ENCODE data around the gene S100A8. TPM values are rescaled to one million over a fixed set of nuclear protein-coding genes. Genes with fewer than 3 reads are reported as not detected.

S100A8 gene
- total RNA-seq, 4 donors from 2014 or later: 50.4 to 402 (median 59.6) TPM

DNA sequence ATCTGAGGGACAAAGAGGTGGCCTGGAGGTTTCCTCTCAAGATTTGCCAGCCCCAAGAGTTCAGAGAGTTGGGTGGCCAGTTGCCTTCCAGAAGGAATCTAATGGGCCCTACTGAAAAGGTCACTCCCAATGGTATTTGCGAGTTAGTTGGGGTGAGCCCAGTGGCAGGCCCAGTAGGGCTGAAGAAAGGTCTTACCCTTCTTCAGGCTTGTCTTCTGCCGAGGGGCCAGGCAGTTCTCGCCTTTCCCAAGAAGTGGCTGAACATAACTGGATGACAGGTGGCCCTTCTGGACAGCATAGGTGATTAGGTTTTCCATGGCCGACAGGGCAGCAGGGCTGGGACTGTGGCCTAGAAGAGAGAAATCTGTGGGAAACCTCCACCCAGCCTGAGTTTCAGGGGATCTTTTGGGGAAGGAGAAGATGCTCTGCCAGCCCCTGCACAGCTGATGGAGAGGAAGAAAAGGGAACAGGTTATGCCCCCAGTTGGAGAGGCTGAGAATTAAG is 49.4 kb downstream of the S100A8 start:
- TF ChIP-seq, protein P1, sequence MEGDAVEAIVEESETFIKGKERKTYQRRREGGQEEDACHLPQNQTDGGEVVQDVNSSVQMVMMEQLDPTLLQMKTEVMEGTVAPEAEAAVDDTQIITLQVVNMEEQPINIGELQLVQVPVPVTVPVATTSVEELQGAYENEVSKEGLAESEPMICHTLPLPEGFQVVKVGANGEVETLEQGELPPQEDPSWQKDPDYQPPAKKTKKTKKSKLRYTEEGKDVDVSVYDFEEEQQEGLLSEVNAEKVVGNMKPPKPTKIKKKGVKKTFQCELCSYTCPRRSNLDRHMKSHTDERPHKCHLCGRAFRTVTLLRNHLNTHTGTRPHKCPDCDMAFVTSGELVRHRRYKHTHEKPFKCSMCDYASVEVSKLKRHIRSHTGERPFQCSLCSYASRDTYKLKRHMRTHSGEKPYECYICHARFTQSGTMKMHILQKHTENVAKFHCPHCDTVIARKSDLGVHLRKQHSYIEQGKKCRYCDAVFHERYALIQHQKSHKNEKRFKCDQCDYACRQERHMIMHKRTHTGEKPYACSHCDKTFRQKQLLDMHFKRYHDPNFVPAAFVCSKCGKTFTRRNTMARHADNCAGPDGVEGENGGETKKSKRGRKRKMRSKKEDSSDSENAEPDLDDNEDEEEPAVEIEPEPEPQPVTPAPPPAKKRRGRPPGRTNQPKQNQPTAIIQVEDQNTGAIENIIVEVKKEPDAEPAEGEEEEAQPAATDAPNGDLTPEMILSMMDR (IDR thresholded peaks at IDR 0.05): no peak
- DNase-seq (ENCODE audit: low spot score) (no peak), ATAC-seq (ENCODE audit: low FRiP score) (no peak)

DNA sequence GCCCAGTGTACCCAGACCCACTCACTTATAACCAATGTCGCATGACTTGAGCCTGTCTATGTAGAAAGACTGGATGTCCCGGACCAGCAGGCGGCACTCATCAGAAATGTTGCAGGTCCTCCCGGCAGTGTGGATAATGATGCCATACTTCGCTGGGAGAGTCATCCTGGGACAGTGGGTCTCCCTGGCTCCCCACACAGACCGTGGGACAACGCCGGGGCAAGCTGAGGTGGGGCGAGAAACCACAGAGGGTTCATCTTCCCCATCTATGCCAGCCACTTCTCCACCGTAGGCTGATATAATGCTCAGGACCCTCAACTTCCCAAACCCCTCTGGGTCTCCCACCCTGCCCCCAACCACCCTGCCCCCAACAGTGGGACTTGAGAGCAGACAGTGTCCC is 50.5 kb downstream of the S100A8 start:
- DNase-seq (ENCODE audit: low spot score) (no peak), ATAC-seq (ENCODE audit: low FRiP score) (no peak)
- TF ChIP-seq, protein P1 (IDR thresholded peaks at IDR 0.05): no peak

Small RNA genes within 50 kb of the gene (small RNA-seq; reads per million reads assigned to genes)
- not detected for gene S100A15A

Other genes starting within 250 kb of the S100A8 start
- gene SPRR2G, start 240.2 kb downstream of the S100A8 start, total RNA-seq: not detected
- gene LELP1, start 187.6 kb downstream of the S100A8 start, total RNA-seq: not detected
- gene PRR9, start 173.5 kb downstream of the S100A8 start, total RNA-seq: 1 to 10 TPM in 2 of 4 donors, not detected in 2; 2.0 to 5.4 TPM
- not detected for gene LORICRIN, start 131.4 kb downstream of the S100A8 start, total RNA-seq
- gene PGLYRP3, start 78.1 kb downstream of the S100A8 start, total RNA-seq: not detected
- not detected for gene PGLYRP4, start 42.2 kb downstream of the S100A8 start, total RNA-seq
- gene S100A9, start 33.2 kb downstream of the S100A8 start, total RNA-seq: 1,000 to 10,000 TPM in 1 of 4 donors, 100 to 1,000 TPM in 3; 436 to 2,200 (median 573) TPM
- 10 to 100 TPM in 2 of 4 donors, 1 to 10 TPM in 2; 4.2 to 59.0 (median 9.6) TPM for gene S100A12, start 15.5 kb downstream of the S100A8 start, total RNA-seq
- gene S100A7A, start 25.4 kb upstream of the S100A8 start, total RNA-seq: not detected
- not detected for gene S100A7, start 69.6 kb upstream of the S100A8 start, total RNA-seq
- gene S100A6, start 144.9 kb upstream of the S100A8 start, total RNA-seq: 100 to 1,000 TPM; 315 to 566 (median 427) TPM
- not detected for gene S100A5, start 149.9 kb upstream of the S100A8 start, total RNA-seq
- gene S100A4, start 154.7 kb upstream of the S100A8 start, total RNA-seq: 100 to 1,000 TPM; 323 to 723 (median 337) TPM
- gene S100A3, start 158.2 kb upstream of the S100A8 start, total RNA-seq: 1 to 10 TPM in 3 of 4 donors, not detected in 1; 1.7 to 3.2 (median 2.7) TPM
- gene S100A2, start 174.8 kb upstream of the S100A8 start, total RNA-seq: 1 to 10 TPM in 2 of 4 donors, not detected in 2; 1.3 to 6.5 TPM
- 100 to 1,000 TPM in 3 of 4 donors, 10 to 100 TPM in 1; 84.5 to 225 (median 127) TPM for gene S100A16, start 222.1 kb upstream of the S100A8 start, total RNA-seq
- 1 to 10 TPM in 2 of 4 donors, under 1 TPM in 1, not detected in 1; 0.50 to 1.9 (median 1.3) TPM for gene S100A14, start 225.3 kb upstream of the S100A8 start, total RNA-seq
- 100 to 1,000 TPM; 118 to 192 (median 176) TPM for gene S100A13, start 236.4 kb upstream of the S100A8 start, total RNA-seq
- gene S100A1, start 237.4 kb upstream of the S100A8 start, total RNA-seq: 10 to 100 TPM in 3 of 4 donors, 1 to 10 TPM in 1; 6.0 to 36.5 (median 23.7) TPM
- 10 to 100 TPM; 31.4 to 63.5 (median 53.7) TPM for gene CHTOP, start 243.0 kb upstream of the S100A8 start, total RNA-seq